Measurements from ENCODE around the gene APC2. TPM values are rescaled to one million over a fixed set of nuclear protein-coding genes. Genes with fewer than 3 reads are reported as not detected.

The APC2 gene
- total RNA-seq, 1 experiment from 2014 or later, result 0.68 TPM

GRCh38 chr19:1445185-1445931 is 4.6 kb upstream of the APC2 start:
- no peak overlapping the region for H3K4ac ChIP-seq (ENCODE audit: low read depth, low read length)
- no peaks in the 10 kb centered on the region for H3K79me2 ChIP-seq (ENCODE audit: insufficient read depth, low read length)
- no peak overlapping the region for H2AK5ac ChIP-seq (ENCODE audit: insufficient read length, low read length)
- peaks cover 16% of the 10 kb centered on the region; the same call in 1 of the 2 replicates for H3K27me3 ChIP-seq (ENCODE audit: insufficient read depth, low read length)
- peaks cover 52% of the 10 kb centered on the region for H3K27me3 Mint-ChIP-seq (ENCODE audit: low read depth)
- H3K4me1 Mint-ChIP-seq, result peaks cover 4 to 23% of the 10 kb centered on the region in 2 experiments
- TF ChIP-seq CTCF (conservative IDR thresholded peaks at IDR 0.05), result peak; percentile 97
- H3K56ac ChIP-seq (ENCODE audit: insufficient read length, low read depth, low read length), result no peak overlapping the region
- H4K20me1 ChIP-seq (ENCODE audit: control insufficient read depth, insufficient read depth, insufficient read length), result no peaks in the 10 kb centered on the region
- no peak overlapping the region for H2BK15ac ChIP-seq (ENCODE audit: low read depth, low read length)
- no peak overlapping the region for H3K27ac ChIP-seq (ENCODE audit: insufficient read length, low read depth, low read length)
- H3K9ac ChIP-seq (ENCODE audit: extremely low read depth, insufficient read length, low read length), result no peak overlapping the region
- H2BK120ac ChIP-seq (ENCODE audit: low read depth, low read length, poor library complexity, severe bottlenecking), result no peak overlapping the region
- no peaks in the 10 kb centered on the region for H3K9me3 ChIP-seq (ENCODE audit: control insufficient read depth, low read depth, low read length)
- H3T11ph ChIP-seq (ENCODE audit: low read length), result no peak overlapping the region
- no peak overlapping the region for H3K18ac ChIP-seq (ENCODE audit: insufficient read length, low read depth, low read length)
- H3K36me3 Mint-ChIP-seq (ENCODE audit: insufficient read depth in 1 of 3, low read depth in 3 of 3), result peaks cover 19 to 29% (median 25%) of the 10 kb centered on the region in 3 experiments
- no peak overlapping the region for H2BK12ac ChIP-seq (ENCODE audit: insufficient read length, low read depth, low read length)
- no peak overlapping the region for H3K23ac ChIP-seq (ENCODE audit: insufficient read length, low read depth, low read length)
- no peak overlapping the region for H4K5ac ChIP-seq (ENCODE audit: insufficient read length, low read depth, low read length)
- no peak overlapping the region for H4K91ac ChIP-seq (ENCODE audit: insufficient read length, low read depth, low read length)
- H3K4me3 Mint-ChIP-seq, result peak overlapping the region; percentile 59 to 80
- peak; percentile 75 for DNase-seq
- H3K4me1 ChIP-seq (ENCODE audit: insufficient read depth, low read length), result no peaks in the 10 kb centered on the region
- WGBS (ENCODE audit: extremely low coverage, insufficient read length, low lambda C conversion rate), result no CpG with 5 or more reads among the region's 70 CpGs
- H3K79me1 ChIP-seq (ENCODE audit: insufficient read depth, low read depth, low read length, poor library complexity, severe bottlenecking), result peaks cover 6% of the 10 kb centered on the region
- no peak overlapping the region for H2BK20ac ChIP-seq (ENCODE audit: low read depth, low read length, poor library complexity, severe bottlenecking)
- H3K23me2 ChIP-seq (ENCODE audit: insufficient read length, low read depth, low read length, poor library complexity, severe bottlenecking), result peaks cover 3% of the 10 kb centered on the region
- no peaks in the 10 kb centered on the region; a peak in 1 of 5 replicates for H3K9me3 Mint-ChIP-seq
- no peak overlapping the region for H2BK5ac ChIP-seq (ENCODE audit: insufficient read length, low read length)
- peak overlapping the region; percentile 6 for H3K4me2 ChIP-seq (ENCODE audit: insufficient read depth, insufficient read length, low read length)
- no peak overlapping the region for H3K14ac ChIP-seq (ENCODE audit: insufficient read depth, low read length)
- H3K27ac Mint-ChIP-seq, result no peak overlapping the region
- H2AFZ ChIP-seq (ENCODE audit: low read length), result no peak overlapping the region
- H4K8ac ChIP-seq (replicated peaks; ENCODE audit: insufficient read length, low read depth, low read length), result no peak overlapping the region
